ENCODE data around the gene ZNFX1. TPM values are rescaled to one million over a fixed set of nuclear protein-coding genes. Genes with fewer than 3 reads are reported as not detected.
A peak's percentile ranks its signal among the peaks of the same experiment; 100 is the strongest.

The ZNFX1 gene
- total and polyA plus RNA-seq, 10 donors, result 5.8 to 68.9 (median 52.7) TPM

DNA sequence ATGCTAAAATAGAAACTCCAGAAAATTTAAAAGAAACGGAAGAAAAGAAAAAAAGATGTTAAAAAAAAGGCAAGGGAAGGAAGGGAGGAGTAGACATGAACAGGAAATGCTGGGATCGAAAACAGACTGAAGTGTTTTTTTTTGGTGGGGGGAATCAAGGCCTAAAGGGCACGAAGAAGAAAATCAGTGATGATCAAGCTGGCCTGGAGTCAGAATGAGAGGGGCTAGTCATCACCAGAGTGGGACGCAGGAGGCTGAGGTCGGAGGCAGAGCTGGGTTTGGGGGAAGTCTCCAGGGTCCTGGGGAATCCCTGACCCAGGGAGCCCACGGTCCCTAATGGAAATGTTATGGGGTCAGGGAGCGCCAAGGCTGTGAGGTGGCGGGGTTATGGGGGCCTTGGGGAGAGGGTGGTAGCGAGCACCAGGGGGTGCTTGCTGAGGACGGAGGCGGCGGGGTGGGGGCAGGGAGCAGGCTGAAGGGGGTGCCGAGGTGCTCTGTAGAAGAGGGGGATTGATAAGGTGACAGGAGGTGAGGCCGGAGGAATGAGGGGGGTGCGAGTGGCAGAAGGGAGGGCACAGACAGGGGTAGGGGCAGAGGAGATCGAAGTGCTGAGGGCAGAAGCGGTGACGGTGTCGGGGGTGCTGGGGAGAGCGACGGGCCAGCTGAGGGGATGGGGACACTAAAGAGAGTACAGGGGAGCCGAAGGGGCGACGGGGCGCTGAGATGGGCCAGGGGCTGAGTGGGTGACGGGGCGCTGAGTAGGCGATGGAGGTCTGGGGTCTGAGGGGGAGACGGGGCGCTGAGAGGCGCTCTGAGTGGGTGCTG is 684 bp downstream of the ZNFX1 start:
- TF ChIP-seq POLR2A (IDR thresholded peaks at IDR 0.05) (no peak), POLR2AphosphoS5 (IDR thresholded peaks at IDR 0.05) (no peak)
- TF ChIP-seq, protein P1, sequence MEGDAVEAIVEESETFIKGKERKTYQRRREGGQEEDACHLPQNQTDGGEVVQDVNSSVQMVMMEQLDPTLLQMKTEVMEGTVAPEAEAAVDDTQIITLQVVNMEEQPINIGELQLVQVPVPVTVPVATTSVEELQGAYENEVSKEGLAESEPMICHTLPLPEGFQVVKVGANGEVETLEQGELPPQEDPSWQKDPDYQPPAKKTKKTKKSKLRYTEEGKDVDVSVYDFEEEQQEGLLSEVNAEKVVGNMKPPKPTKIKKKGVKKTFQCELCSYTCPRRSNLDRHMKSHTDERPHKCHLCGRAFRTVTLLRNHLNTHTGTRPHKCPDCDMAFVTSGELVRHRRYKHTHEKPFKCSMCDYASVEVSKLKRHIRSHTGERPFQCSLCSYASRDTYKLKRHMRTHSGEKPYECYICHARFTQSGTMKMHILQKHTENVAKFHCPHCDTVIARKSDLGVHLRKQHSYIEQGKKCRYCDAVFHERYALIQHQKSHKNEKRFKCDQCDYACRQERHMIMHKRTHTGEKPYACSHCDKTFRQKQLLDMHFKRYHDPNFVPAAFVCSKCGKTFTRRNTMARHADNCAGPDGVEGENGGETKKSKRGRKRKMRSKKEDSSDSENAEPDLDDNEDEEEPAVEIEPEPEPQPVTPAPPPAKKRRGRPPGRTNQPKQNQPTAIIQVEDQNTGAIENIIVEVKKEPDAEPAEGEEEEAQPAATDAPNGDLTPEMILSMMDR (IDR thresholded peaks at IDR 0.05 in 8 of 11, conservative IDR thresholded peaks at IDR 0.05 in 3 of 11), result no peak
- H3K27me3 ChIP-seq (replicated peaks in 1 of 7), result no peaks in the 10 kb centered on the region
- intact Hi-C loops (cut with DNase I; ENCODE audit: low total_unique reads), result no loop called here
- peaks cover 27 to 85% (median 76%) of the 10 kb centered on the region in 6 donors for H3K4me1 ChIP-seq
- H3K4me3 ChIP-seq, result peak overlapping the region; percentile 61 to 88 (median 78)
- peaks cover 3 to 26% (median 23%) of the 10 kb centered on the region in 8 donors for H3K9me3 ChIP-seq
- 1 to 2% (median 1%) methylated on average over 29 to 31 of the region's 31 CpGs for whole genome bisulfite sequencing, 5 donors
- H3K36me3 ChIP-seq, result peaks cover 14 to 68% (median 53%) of the 10 kb centered on the region in 6 donors
- H3K27ac ChIP-seq, result peak overlapping the region; percentile 97 to 99 (median 99)
- DNase-seq, result peak; percentile 91

DNA sequence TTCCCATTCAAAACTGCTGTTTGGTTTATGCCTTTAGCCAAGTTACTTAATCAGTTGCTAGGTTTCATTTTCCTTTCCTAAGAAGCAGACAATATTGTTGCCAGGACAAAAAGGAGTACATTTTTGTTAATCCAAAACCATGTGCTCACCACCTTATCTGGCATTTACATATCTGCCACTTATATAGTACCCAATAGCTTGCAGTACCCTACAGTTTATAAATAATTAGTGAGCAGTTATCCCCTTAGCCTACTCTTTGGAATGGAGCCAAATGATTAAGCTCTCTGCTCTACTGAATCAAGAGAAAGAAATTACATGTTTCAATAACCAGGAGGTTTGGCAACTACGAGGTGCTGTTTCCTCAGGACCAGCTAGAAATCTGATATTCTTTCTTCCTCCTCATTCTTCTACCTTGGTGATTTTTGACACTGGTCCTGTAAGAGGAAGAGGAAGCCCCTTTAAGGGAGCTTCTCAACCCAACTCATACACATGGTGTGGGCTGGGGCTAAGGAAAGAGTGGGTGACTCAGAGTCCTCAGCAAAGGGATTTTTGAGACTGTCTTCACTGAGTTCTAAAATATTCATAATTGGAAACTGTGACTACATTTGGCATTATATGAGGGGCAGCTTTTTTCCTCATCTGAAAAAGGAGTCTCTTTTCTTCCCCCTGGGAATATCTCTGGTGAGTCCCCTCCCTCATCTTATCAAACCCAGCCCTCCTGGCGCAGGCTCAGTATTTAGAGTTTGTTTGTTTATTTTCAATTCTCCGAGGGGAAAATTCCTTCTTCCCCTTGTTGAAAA is 1.5 kb downstream of the ZNFX1 start:
- DNase-seq, result no peak
- peaks cover 27 to 85% (median 74%) of the 10 kb centered on the region in 6 donors for H3K4me1 ChIP-seq
- H3K4me3 ChIP-seq, result peak overlapping the region; percentile 61 to 88 (median 78)
- intact Hi-C loops (cut with DNase I; ENCODE audit: low total_unique reads), result no loop called here
- 6 to 19% (median 9%) methylated on average over 3 of the region's 3 CpGs for WGBS, 5 donors
- no peak for TF ChIP-seq POLR2A (IDR thresholded peaks at IDR 0.05)
- peak in 1 of 3 donors; percentile 41 for TF ChIP-seq POLR2AphosphoS5 (IDR thresholded peaks at IDR 0.05)
- TF ChIP-seq, protein P1 (IDR thresholded peaks at IDR 0.05 in 8 of 11, conservative IDR thresholded peaks at IDR 0.05 in 3 of 11), result no peak
- peak overlapping the region; percentile 97 to 99 (median 99) for H3K27ac ChIP-seq
- H3K27me3 ChIP-seq (replicated peaks in 1 of 7), result no peaks in the 10 kb centered on the region
- H3K36me3 ChIP-seq, result peaks cover 14 to 68% (median 53%) of the 10 kb centered on the region in 6 donors
- H3K9me3 ChIP-seq, result peaks cover 3 to 18% (median 15%) of the 10 kb centered on the region in 8 donors

DNA sequence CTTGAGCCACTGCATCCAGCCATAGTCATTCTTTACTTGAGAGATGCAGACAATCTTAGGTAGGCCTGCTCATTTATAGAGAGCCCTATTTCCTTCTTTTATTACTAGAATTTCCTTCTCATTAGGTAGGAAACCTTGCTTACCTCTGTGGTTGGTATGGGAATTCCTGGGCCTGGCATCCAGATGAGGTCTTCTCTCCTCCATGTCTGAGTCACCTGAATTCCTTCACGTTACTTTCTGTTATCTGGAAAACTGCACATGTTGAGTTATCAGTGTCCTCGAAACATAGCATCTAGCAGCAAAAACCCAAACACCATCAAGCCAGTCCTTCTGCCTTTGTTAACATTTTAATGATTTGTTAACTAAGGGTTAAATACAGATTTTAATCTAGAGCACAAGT is 2.2 kb downstream of the ZNFX1 start:
- peak overlapping the region in 7 of 8 donors; percentile 97 to 99 (median 99) for H3K27ac ChIP-seq
- peaks cover 31 to 85% (median 73%) of the 10 kb centered on the region in 6 donors for H3K4me1 ChIP-seq
- no peak for DNase-seq
- H3K27me3 ChIP-seq (replicated peaks in 1 of 7), result no peaks in the 10 kb centered on the region
- H3K9me3 ChIP-seq, result peaks cover 3 to 11% (median 8%) of the 10 kb centered on the region in 8 donors
- TF ChIP-seq POLR2A (IDR thresholded peaks at IDR 0.05) (no peak), POLR2AphosphoS5 (IDR thresholded peaks at IDR 0.05) (no peak)
- TF ChIP-seq, protein P1 (IDR thresholded peaks at IDR 0.05 in 8 of 11, conservative IDR thresholded peaks at IDR 0.05 in 3 of 11), result no peak
- H3K36me3 ChIP-seq, result peaks cover 7 to 68% (median 52%) of the 10 kb centered on the region in 6 donors
- 45 to 79% (median 66%) methylated on average over 2 of the region's 2 CpGs for WGBS, 5 donors
- H3K4me3 ChIP-seq, result peak overlapping the region in 2 of 8 donors; percentile 83 to 88
- intact Hi-C loops (cut with DNase I; ENCODE audit: low total_unique reads), result no loop called here

Measured in spleen (tissue), 11 donors.